Mucosa of descending colon (tissue), 3 donors: ENCODE results near the gene RMND5A. TPM values are rescaled to one million over a fixed set of nuclear protein-coding genes. Genes with fewer than 3 reads are reported as not detected.

Experiments used
- ATAC-seq: fragments of 200-7000 bp; cut with Tn5 transposase; one replicate; pipeline ENCODE4 v1.9.1; 2020; ENCODE audit warnings: mild to moderate bottlenecking, moderate library complexity
- DNase-seq, 3 donors: peaks; one replicate each; pipeline ENCODE4 v3.0.0-alpha.2; 2020
- H3K36me3 ChIP-seq: fragments of 200-600 bp; one replicate; pipeline ENCODE4 v1.8.0; 2021; ENCODE audit warnings: low read depth, mild to moderate bottlenecking
- H3K4me1 ChIP-seq: fragments of 200-600 bp; one replicate; pipeline ENCODE4 v1.8.0; 2021; ENCODE audit warnings: low read depth, mild to moderate bottlenecking
- H3K4me3 ChIP-seq: fragments of 200-600 bp; one replicate; pipeline ENCODE4 v1.8.0; 2021; ENCODE audit warnings: mild to moderate bottlenecking
- H3K9me3 ChIP-seq: fragments of 200-600 bp; one replicate; pipeline ENCODE4 v1.8.0; 2021; ENCODE audit warnings: mild to moderate bottlenecking
- CTCF ChIP-seq: fragments of 200-600 bp; IDR thresholded peaks from one replicate; pipeline ENCODE4 v1.8.0; 2022; ENCODE audit warnings: antibody characterized with exemption, mild to moderate bottlenecking
- intact Hi-C, 2 donors: fragments of 100-400 bp; cut with DNase I in 1 of 2; cut with micrococcal nuclease in 1 of 2; formaldehyde crosslinking; loops; one replicate each; pipeline versions ENCODE4 v1.11.0 to v1.11.1; 2022; cut with DNase I, micrococcal nuclease
- total RNA-seq, 3 donors: library from RNA; stranded (reverse); fragmentation: NEBNext Ultra II Directional in 2 of 3; extraction: Animal tissue kit (Norgen Biotek cat#: 25700) in 2 of 3; gene quantifications; one replicate each; pipeline versions ENCODE4 v1.2.1 to v1.2.4, GENCODE V29; 2021 to 2023
- donor health status: DM: no; HTN: no; CAD: no; lungs with moderate emphysema.
- donor health status: DM: no; HTN: no; CAD: no.
- donor health status: DM: no; HTN: yes; CAD: no.

The RMND5A gene
- total RNA-seq, 3 donors from 2014 or later: 69.2 to 93.0 (median 73.8) TPM

GRCh38 chr2:86675104-86675503, 45.0 kb upstream of the RMND5A start:
- no peak for ATAC-seq
- H3K4me3 ChIP-seq: no peak overlapping the region
- H3K9me3 ChIP-seq: no peaks in the 10 kb centered on the region
- H3K4me1 ChIP-seq: peaks cover 8% of the 10 kb centered on the region
- intact Hi-C loops: no loop called here
- H3K36me3 ChIP-seq: no peaks in the 10 kb centered on the region
- TF ChIP-seq CTCF: no peak
- DNase-seq: no peak

GRCh38 chr2:86675511-86676015, 44.5 kb upstream of the RMND5A start:
- peak; percentile 26 for TF ChIP-seq CTCF
- Histone ChIP-seq H3K9me3 (no peaks in the 10 kb centered on the region), H3K4me3 (no peak overlapping the region), H3K36me3 (no peaks in the 10 kb centered on the region), H3K4me1 (peaks cover 8% of the 10 kb centered on the region)
- intact Hi-C loops: no loop called here
- DNase-seq: peak in 1 of 3 donors; percentile 72
- ATAC-seq: peak; percentile 83

GRCh38 chr2:86677816-86678215, 42.3 kb upstream of the RMND5A start:
- ATAC-seq (no peak), DNase-seq (no peak)
- Histone ChIP-seq H3K4me1 (no peaks in the 10 kb centered on the region), H3K9me3 (no peaks in the 10 kb centered on the region), H3K4me3 (no peak overlapping the region), H3K36me3 (no peaks in the 10 kb centered on the region)
- TF ChIP-seq CTCF: no peak
- intact Hi-C loops: no loop called here

- no peak for TF ChIP-seq CTCF
- Histone ChIP-seq H3K4me1 (no peaks in the 10 kb centered on the region), H3K4me3 (no peak overlapping the region), H3K36me3 (no peaks in the 10 kb centered on the region), H3K9me3 (no peaks in the 10 kb centered on the region)
- ATAC-seq: no peak
- no peak for DNase-seq
- intact Hi-C loops: no loop called here
Observed at GRCh38 chr2:86679036-86679435, 41.1 kb upstream of the RMND5A start.

- no peak for ATAC-seq
- no peaks in the 10 kb centered on the region for H3K36me3 ChIP-seq
- no peak for TF ChIP-seq CTCF
- H3K4me1 ChIP-seq: no peaks in the 10 kb centered on the region
- no peak overlapping the region for H3K4me3 ChIP-seq
- intact Hi-C loops: no loop called here
- no peaks in the 10 kb centered on the region for H3K9me3 ChIP-seq
- no peak for DNase-seq
Observed at GRCh38 chr2:86685351-86685750, 34.7 kb upstream of the RMND5A start.

GRCh38 chr2:86686460-86686859, 33.6 kb upstream of the RMND5A start:
- ATAC-seq (no peak), DNase-seq (no peak)
- Histone ChIP-seq H3K4me1 (no peaks in the 10 kb centered on the region), H3K36me3 (no peaks in the 10 kb centered on the region), H3K9me3 (no peaks in the 10 kb centered on the region), H3K4me3 (no peak overlapping the region)
- TF ChIP-seq CTCF: no peak
- intact Hi-C loops: no loop called here
